ENCODE data around the gene NRAP. TPM values are rescaled to one million over a fixed set of nuclear protein-coding genes. Genes with fewer than 3 reads are reported as not detected.

NRAP gene
- polyA plus RNA-seq, 10 donors = 8.8 to 45.2 (median 15.9) TPM

DNA sequence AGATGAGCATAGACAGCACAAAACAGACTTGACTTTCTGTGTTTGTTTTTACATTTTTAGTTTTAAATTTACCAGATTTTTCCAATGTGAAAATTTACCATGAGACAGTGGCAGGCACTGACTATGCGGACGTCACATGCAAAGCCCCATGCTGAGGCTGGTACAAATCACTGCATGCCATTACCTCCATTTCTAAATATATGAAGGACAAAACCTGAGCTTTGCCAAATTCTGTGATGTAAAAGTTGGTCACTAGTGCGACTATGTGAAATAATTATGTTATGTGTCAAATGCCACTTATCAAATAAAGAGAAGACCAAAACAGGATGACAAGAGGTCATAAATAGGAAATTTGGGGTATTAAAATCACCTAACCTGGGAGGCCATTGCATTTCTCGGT, 22.1 kb downstream of the NRAP start:
- no peak for DNase-seq

DNA sequence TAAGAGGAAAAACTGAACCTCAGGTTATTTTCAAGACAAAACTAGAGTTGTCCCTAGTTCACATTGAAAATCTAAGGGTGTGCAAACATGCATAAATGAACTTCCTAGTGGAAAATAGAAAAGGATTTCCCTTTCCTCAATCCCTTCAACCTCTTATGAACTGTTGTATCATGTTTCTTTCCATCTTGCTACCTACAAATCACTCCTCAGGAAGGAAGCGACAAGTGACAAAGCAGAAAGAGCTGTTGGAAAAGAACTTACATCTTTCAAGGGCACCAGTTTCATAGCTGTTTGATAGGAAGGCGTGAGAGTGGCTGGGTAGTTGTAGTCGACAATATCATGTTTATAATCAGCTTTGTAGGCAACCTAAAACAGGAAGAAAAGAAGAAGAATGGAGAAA, 23.9 kb downstream of the NRAP start:
- no peak for DNase-seq

DNA sequence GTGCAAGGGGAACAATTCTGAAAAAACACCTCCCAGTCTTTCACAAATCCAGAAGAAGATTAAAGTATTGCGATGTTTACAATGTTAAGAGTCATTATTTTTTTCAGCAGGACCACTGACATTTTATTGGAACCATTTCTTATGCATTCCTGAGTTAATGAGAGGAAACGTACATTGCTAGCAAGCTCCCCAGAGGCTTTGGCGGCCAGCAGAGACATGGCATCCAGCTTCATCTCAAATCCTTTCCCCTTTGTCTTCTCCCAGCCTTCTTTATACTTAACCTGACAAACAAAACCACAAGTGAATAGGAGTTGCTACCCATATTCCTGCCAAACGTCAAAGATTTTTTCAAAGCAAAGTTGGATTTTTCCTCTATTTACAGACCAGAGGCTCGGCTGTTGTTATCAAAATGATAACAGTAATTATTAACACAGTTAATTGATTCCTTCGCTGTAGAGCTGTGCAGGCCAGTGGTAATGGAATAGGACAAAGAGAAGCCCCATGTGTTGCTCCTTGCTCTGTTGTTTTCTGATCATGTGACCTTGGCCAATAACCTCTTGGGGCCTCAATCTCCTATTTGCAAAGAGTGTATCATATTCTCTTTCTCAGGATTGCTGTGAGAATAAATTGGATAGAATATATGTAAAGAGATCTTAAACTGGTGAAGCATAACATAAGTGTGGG, 32.0 kb downstream of the NRAP start:
- DNase-seq = no peak

DNA sequence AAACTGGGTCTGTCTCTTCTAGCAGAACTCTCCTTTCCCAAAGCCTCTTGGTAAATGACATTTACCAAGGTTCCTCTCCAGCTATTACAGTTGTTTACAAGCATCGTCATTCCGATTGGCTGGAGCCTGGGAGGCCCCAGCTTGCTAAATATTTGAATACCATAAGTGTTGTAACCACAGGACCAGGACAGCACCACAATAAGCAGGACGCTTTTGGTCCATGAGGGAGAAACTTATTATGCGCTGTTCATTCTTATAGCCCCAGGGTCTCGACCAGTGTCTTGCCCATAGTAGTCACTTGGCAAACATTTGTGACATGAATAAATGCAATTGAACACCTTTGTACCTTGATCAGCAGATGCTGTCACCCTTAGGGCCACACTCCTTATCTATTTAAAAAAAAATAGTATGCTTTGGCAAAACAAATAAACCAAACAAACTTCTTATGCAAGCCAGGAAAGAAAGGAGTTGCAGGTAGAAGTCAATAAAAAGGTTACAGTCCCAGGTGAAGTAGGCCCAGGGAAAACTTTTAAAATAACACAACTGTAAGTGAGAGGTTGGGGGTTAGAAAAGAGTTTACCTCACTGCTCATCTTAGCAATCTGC, 32.8 kb downstream of the NRAP start:
- DNase-seq = no peak

DNA sequence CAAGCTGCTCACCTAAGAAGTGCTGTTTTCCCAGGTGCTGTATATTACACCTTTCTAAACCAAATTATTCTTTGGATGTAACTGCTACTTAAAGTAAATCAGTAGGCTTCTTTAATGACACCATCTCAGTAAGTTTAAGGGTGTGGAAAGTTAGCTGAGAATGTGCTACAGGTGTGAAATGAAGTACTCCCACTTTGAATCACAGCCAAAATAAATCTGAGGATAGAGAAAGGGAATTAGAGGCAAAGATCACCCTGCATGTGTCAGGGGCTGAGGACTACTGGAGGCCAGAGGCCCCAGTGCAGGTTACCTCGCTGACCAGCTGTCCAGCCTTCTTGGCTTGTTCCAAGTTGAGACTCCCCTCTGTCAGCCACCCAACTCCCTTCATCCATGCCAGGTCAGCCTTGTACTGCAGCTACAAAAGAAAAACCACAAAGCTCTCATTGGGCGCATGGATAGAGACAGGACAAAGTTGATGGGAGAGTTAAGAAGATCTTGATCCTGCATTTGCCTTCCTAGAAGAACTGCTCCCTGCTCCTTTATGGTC, 35.2 kb downstream of the NRAP start:
- no peak for DNase-seq

DNA sequence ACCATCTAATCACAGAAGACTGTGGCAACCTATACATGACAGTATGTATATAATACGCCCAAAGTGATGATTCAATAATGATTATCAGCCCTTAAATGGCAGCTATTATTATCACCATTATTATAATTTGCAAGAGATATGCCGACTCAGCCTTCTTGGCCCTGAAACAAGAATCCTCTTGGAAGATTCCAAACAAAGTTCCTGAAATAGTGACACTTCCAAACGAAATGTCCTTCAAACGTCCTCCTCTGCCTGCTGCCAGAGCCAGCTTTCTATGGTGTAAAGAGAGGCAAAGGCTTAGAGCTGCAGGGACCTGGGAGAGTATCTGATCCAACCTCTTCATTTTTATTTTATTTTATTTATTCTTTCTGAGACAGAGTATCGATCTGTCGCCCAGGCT, 36.0 kb downstream of the NRAP start:
- DNase-seq = no peak

DNA sequence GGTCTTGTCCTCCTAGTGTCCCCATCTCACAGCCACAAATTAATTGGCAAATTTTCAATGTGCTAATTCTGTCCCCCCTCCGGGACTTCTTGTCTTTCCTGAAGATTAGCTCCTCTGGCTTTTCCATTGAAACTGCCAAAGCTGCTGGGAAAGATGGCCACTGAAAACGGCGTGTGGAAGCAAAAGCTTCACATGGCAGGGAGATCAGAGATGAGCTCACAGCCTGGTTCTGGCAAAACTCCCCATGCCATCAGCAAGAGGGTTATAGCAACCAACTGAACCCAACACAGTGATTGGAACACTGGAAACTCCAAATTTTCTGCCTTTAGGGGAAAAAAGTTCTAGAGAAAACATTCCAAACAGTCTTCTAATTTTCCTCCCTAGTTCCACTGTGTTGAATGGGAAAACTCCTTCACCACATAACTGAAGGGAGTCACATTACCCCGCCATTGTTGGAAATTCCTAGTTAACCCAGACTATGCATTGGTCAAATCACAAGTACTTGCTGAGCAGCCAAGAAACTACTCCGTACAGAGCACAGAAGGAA, 37.0 kb downstream of the NRAP start:
- DNase-seq = no peak

DNA sequence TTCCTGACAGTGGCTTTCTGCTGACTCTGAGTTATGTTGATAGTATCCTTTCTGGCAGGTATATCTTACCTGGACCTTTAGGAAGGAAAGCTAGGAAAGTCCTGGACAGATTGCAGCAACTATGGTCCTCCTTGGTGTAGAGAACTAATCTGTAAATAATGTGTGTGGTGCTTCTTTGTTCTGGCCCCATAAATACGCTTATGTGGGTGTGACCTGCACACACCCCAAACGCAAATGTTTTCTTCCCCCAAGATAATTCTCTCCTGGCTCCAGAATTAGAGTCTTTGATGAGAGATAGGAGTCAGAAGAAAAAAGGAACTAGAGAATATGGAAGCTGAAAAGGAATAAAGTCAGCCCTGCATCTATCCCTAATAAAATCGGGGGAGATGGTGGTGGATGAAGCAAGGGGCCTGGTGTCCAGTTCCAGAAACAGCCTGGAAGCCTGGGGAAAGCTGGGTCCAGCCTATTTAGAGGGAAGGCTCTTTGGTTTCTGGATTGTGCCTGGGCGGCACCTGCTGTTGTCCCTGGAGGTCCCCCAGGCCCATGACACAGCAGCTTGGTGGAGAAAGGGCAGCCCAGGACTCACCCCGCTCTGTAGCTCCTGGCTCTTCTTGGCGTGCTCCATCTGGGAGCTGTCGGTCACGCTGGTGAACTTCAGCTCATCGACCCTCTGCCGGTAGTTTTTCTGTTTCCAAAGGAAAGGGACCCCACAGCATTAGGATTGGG, 38.2 kb downstream of the NRAP start:
- DNase-seq = no peak

DNA sequence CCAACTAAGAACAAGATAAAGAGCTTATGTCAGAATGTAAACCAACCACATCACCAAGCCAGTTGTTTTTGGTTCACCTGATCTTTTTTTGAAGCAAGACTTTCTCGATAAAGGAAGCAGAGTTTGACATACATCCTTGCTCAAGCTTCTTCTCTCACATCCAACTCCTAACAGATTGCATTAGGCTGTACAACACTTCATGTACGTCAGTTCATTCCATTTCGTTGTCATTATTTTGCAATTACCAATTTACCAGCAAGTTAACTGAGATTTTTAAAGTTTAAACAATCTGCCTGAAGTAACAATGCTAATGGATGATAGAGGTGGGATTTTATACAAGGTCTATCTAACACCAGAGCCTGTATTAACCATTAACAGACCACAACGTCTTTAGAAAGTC, 41.0 kb downstream of the NRAP start:
- DNase-seq = no peak

DNA sequence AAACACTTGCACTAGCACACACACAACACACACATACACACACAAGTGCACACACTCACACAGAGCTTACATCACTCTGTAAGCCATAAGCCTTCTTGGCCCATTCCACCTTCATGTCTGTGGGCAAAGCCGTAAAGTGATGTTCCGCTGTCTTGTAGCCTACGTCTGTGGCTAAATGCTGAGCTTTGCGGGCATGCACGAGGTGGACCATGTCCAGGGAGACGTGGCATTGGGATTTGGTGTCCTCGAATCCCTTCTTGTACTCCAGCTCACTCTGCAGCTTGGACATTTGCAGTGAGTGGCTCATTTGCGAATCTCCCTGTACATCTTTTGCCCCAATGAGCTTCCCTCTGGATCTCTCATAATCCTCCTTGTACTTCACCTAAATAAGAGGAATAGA, 42.0 kb downstream of the NRAP start:
- no peak for DNase-seq

DNA sequence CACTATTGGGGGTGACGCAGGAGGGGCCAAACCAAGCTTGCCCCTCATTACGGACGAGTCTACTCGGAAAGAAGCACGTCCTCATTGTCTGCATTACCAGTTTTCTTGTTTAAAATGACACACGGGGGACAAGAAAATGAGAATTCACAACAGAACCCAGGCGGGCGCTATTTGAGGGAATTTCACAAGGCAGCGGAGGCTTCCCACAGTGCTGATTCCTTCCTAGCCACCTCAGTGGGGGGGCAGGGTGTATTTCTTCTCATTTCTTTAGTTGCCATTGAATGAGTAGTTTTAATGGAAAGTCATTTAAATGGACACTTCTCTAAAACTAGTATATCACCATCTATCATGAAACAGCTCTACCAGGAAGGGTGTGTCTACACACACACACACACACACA, 42.9 kb downstream of the NRAP start:
- no peak for DNase-seq

DNA sequence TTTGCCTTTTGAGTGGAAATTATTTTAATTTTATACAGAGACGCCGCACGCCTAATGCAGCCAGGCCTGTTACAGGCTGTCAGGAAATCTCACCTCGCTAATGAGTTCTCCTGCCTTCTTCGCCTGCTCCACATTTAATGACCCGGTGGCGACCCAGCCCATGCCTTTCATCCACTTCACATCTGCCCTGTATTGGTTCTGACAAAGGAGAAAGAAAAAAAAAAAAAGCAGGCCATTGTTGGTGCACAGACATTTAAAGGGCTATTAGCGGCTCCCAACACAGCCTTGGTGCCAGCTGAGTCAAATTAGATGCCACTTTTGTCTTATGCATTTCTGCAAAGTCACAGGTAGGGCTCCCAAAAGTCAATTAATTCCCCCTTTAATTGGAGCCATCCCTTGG, 43.3 kb downstream of the NRAP start:
- DNase-seq = no peak

DNA sequence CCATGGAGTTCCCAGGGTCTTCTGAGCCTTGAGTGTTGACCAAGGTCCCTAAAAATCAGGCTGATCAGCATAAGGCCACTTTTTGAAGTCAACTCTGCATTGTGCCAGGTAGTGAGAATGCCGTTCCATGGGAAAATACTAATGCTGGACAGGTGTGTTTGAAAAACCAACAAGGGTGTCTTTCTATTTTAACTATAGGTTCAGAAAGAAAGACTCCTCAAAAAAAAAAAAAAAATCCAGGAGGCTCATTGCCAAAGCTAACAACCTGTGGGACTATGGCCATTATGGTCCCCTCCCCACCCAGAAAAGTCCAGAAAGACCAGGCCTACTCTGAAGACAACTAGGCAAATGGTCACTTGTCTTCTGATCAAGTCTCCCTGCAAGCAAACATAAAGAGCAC, 44.4 kb downstream of the NRAP start:
- no peak for DNase-seq

DNA sequence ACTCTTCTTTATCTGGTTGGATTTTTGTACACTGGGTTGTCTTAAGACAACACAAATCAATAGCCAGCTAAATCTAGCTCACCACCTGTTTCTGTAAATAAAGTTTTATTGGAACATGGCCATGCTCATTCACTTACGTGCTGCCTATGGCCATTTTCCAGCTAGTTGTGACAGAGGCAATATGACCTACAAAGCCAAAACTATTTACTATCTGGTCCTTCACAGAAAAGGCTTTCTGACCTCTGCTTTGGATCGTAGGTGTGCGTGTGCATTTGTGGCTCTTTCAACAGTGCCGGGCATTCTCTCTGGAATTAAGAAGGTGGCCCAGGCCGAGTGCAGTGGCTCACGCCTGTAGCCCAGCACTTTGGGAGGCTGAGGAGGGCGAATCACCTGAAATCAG, 45.5 kb downstream of the NRAP start:
- no peak for DNase-seq

DNA sequence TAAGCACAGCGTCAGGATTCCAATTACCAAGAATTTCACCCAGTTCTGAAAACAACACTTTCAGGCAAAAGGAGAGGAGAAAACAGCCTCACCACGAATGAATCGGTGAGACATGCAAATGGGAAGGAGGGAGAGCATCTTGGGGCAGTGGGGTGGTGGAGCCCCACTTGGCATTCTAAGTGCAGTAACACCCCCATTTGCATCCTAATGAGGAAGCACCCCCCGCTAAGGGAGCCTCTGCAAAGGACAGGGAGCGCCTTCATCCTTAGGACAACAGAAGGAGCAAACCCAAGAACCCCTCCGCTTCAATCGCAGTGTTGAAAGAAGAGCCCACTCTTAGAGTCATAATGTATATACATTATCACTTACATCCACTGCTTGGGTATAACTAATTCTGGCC, 46.8 kb downstream of the NRAP start:
- DNase-seq = no peak

DNA sequence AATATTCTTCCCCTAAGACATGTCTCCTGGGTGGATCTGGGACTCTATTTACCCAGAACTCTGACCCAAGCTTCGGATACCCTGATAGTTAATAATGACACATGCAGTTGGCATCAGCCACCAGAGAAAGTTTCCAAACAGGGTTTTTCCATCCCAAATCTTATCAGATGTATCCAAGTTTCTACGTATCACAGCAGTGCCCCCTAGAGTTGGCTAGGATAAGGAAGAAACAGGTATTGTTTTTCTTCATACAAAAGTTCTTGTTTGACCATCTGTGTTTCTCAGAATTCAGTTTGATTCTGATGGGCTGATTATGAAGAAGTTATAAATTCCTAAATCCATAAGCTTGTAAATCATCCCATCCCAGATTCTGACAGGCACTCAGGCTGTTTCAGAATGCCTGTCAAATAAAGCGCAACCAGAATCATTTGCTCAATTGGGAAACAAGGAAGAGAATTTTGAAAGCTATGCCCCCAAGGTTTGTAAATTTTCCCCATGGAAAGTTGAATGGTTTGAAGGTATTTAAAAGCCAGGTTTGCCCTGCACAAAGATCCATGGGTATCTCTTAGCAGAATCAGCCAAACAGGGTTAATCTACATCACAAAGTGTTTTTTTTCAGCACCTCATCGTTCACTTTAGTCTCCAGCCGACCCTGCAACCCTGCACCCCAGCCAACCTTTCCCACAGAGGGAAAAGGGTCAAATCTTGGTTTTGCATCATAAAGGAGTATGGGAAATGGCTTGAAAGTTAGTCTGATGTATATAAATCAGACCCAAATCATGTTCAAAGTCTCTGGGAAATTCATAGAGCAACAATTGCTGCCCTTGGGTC, 47.4 kb downstream of the NRAP start:
- peak in 1 of 3 donors; percentile 35 for DNase-seq

DNA sequence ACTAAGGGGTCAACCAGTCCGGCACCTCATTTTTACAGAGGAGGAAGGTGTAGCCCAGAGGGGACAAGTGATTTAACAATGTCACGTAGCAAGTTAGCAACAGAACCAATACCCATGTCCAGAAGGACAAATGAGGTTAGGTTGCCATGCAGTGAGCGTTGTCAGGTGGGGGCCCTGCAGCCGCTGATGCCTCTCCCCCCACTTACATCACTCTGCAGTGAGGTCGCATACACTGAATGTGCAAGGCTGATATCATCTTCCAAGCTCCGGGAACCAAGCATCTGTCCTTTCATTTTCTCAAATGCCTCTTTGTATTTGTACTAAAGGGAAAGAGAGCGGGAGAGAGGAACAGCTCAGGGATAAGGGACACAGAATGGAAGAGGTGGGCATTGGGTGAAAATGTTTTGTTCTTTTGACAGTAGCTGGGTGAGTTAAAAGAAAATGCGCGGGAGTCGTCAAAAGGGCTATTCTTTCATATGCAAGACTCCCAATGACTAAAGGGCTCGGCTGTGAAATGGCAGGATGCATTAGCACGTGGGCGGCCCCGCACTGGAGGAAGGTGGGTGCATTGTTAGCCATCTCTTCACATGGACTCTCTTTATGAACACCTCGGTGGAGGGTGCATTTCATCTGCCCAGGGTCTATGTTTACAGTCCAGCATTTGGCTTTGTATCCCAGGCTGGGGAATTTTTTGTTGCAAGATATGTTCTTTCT, 49.7 kb downstream of the NRAP start:
- no peak for DNase-seq

DNA sequence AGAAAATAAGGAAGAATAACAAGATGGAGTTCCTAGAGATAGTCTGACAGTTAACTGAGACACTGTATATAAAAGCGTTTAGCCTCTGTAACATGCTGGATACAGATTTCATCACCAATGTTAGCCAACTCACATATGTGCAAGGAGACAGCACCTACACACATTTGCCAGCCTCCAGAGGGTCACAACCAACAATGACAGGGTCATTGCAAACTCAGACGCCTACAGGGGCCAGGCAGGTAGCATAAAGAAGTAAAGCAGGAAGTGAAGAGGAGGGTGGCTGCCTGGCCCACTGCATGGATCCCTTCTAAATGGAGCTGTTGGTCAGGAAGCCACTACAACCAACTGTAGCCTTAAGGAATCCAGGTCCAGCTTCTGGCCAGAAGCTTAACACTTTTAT, 50.4 kb downstream of the NRAP start:
- no peak for DNase-seq

DNA sequence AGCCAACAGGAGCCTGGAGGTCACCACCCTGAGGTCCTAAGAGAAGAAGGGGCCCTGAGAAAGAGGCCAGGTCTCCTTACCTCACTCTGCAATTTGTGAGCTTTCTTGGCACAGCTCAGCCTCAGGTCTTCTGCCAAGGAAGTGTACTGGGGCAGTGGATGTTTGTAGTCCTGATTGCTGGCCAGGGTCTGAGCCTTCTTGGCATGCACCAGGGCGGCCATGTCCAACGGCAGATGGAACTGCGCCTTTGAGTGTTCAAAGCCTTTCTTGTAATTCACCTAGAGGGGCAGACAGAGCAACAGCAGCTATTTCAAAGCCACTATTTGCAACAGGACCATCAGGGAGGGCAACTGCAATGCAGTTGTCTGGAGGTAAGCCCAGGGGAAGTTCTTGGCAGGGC, 51.7 kb downstream of the NRAP start:
- DNase-seq = no peak

DNA sequence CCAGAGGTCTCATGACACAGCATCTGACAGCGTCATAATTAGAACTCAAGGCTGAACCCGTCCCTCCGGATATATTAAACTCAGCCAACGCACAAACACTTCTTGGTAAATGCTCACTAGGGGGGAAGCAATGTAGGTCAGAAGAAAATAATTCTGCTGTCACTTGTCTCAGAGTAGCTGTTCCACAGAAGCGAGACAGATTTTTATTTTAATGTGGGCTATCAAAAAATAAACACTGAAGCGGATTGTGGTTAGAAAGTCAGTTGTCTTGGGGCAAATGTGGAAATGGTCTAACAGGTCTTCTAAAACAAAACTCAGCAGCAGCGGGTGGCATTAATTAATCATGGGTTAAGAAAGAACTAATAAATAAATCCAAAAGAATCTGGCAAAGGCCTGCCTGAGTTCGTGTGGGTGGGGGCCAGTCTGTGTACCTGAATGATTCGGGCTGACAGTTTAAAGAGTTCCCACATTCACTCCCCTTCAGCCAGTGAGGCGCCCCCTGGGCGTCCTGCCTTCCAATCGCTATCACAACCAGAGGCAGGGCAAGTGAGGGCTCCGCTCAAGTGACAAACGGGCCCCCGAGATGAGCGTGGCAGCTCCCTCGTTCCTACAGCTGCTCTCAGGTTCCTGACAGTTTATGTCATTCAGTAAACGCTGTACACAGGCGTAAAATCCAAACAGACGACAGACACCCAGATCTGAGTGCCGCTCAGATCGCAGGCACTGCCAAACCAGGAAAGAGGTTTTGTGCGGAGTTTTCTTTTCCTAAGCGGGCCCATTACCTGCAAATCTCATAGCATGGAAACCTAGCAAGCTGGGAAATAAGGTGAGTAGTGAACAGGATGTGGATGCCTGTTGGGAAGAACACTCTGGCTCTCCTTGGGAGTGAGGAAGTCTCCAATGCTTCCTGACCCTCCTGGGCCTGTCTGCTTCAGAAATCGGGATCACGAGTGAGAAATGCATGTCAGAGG, 52.9 kb downstream of the NRAP start:
- peak in 1 of 3 donors; percentile 14 for DNase-seq

Data from muscle of back (tissue), 11 donors.